HG02981 (cell line): ENCODE measurements around the gene TMEM175.

Experiments
- ATAC-seq: cut with Tn5 transposase; IDR thresholded peaks from one replicate; pipeline ENCODE4 v1.9.1; 2021; ENCODE audit warnings: mild to moderate bottlenecking, moderate library complexity; ENCODE audit not compliant: unreplicated experiment

Gene TMEM175

GRCh38 chr4:946103-946450, 13.8 kb downstream of the TMEM175 start:
- ATAC-seq: no peak

DNA sequence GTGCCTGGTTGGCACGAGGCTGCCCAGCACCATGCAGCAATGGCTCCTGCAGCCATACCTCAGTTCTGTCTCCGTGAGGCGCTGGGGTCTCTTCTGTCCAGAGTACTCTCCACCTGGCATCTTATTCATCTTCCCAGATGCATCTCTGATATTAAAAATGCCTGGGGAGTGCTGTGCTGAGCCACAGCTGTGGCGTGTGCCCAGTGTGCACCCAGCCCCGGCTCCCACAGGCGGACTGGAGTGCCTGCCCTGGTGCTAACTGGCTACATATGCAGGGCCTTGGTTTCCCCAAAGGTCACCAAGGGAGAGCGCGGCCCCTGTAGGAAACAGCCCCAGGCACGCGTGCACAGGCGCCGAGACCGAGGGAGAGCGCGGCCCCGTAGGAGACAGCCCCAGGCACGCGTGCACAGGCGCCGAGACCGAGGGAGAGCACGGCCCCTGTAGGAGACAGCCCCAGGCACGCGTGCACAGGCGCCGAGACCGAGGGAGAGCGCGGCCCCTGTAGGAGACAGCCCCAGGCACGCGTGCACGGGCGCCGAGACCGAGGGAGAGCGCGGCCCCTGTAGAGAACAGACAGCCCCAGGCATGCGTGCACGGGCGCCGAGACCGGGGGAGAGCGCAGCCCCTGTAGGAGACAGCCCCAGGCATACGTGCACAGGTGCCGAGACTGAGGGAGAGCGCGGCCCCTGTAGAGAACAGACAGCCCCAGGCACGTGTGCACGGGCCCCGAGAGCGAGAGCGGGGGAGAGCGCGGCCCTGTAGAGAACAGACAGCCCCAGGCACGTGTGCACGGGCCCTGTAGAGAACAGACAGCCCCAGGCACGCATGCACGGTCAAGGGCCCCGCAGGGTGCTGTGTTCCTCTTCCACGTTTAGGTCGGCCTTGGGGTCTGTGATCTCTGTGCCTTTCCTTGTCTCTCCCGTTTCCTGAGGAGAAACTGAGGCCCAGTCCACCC, 14.5 kb downstream of the TMEM175 start:
- no peak for ATAC-seq

- no peak for ATAC-seq
Observed at GRCh38 chr4:947491-947971, 15.3 kb downstream of the TMEM175 start.

DNA sequence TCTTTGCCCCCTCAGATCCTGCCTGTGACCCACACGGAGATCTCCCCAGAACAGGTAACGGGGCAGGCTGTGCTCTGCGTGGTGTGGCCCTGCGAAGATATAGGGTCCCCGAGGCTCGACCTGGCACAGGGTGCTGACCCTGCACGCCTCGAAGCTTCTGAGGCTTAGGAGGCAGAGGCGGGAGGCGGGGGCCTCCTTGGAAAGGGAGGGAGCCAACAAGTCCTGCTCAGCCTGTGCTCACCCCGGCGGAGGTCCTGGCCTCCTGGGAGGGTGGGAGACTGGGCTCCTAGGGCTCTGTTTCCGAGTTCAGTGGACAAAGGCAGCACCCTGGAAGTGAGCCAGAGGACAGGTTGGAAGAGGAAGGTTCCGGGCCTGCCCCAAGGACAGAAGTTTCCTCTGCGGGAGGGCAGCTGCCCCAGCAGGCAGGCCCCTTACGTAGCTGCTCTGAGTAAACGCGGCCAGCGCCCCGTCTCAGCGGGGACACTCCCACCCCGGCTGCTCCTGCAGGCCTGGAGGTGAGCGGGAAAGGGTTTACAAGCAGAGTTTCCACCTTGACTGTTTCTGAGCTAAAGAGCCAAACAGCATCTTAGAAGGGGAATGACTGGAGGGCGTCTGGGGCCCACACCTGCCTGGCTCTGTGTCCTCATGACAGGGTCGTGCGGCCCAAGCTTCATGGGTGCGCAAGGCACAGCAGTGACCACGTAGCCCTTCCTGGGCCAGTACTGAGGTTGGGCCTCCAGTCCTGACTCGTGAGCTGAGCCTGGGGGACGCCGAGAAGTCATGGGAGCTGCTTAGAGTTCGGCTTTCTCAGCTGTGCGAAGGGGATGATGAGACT, 16.1 kb downstream of the TMEM175 start:
- ATAC-seq: no peak

GRCh38 chr4:948936-949300, 16.7 kb downstream of the TMEM175 start:
- ATAC-seq: no peak

GRCh38 chr4:949656-950055, 17.4 kb downstream of the TMEM175 start:
- no peak for ATAC-seq

DNA sequence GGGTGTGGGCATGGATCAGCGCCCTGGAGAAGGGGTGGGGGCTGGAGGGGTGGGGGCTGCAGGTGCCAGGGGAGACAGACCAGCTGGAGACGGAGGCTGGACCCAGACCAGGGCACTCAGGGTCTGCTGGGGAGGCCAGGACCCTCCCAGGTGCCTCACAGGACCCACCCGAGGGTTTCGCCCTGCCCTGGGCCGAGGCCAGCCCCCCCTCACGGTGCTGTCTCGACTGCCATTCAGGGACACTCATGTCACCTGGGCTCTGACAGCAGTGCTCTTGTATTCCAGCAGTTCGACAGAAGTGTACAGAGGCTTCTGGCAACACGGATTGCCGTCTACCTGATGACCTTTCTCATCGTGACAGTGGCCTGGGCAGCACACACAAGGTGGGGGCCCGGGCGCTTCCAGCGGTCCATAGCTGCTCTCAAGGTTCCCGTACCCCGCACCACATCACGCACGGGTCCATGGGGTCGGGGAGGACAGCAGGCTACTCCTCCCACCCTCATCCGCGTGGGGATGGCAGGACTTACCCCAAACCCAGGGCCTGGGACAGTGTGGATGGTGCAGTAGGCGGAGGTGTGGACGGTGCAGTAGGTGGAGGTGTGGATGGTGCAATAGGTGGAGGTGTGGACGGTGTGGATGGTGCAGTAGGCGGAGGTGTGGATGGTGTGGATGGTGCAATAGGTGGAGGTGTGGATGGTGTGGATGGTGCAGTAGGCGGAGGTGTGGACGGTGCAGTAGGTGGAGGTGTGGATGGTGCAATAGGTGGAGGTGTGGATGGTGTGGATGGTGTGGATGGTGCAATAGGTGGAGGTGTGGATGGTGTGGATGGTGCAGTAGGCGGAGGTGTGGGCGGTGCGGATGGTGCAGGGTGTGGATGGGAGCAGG, 18.1 kb downstream of the TMEM175 start:
- no peak for ATAC-seq

- no peak for ATAC-seq
Observed at GRCh38 chr4:951186-951585, 18.9 kb downstream of the TMEM175 start.

GRCh38 chr4:951594-952468, 19.6 kb downstream of the TMEM175 start:
- no peak for ATAC-seq

DNA sequence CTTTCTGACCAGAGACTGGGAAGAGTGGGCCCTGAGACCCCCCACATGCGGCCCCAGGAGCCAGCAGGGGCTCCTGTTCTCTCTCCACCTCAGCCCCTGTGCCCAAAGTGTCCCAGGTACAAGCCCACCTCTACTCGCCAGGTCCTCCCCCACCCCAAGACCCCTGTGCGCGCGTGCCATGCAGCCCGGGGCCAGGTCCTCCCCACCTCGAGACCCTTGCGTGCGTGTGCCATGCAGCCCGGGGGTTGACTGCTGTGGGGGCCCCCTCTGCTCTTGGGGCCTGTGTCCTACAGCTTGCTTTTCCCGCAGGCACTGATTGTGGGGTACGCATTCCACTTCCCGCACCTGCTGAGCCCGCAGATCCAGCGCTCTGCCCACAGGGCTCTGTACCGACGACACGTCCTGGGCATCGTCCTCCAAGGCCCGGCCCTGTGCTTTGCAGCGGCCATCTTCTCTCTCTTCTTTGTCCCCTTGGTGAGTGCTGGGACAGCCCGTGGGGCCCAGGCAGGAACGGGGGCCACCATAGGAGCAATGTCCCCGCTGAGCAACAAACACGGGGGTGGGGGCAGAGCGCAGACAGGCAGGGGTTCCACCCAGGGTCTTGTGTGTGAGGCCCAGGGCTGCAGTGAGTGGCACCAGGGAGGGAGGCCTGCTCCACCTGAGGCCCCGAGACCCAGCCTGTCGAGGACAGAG, 20.8 kb downstream of the TMEM175 start:
- ATAC-seq: no peak

DNA sequence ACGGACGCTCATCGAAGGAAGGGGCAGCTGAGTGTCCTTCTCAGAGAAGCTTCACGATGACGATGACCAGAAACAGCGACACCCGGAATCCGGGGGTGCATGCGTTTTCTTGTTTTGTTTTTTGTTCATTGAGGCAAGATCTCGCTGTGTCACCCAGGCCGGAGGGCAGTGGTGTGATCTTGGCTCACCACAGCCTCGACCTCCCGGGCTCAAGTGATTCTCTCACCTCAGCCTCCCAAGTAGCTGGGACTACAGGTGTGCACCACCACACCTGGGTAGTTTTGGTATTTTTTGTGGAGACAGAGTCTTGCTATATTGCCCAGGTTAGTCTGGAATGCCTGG, 21.3 kb downstream of the TMEM175 start:
- no peak for ATAC-seq

DNA sequence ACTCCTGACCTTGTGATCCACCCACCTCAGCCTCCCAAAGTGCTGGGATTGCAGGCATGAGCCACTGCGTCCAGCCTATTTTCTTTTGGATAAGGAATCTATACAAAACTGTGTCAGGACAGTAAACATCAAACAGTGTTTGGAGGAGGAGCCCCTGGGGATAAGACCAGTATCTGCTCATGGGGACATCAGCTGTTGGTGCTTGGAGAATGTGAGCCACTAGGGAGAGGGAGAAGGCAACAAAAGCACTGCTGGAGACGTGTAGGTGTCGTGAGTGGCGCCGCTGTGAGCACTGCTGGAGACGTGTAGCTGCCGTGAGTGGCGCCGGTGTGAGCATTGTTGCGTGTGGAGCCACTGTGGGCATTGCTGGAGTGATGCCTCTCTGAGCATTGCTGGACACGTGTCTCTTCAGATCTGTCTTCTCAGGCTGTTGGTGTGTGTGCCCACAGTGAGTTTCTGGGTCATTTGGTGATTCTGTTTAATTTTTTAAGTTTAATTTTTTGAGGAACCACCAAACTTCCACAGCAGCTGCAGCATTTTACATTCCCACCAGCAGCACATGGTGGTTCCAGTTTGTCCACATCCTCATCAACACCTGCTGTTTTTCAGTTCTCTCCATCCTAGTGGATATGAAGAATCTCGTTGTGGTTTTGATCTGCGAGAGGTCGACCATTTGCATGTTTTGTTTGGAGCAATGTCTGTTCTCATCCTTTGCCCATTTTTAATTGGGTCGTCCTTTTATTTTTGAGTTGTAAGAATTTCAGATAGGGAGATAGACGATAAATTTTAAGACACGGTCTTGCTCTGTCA, 22.2 kb downstream of the TMEM175 start:
- ATAC-seq: no peak

- no peak for ATAC-seq
Observed at GRCh38 chr4:955161-955921, 23.1 kb downstream of the TMEM175 start.

- no peak for ATAC-seq
Observed at GRCh38 chr4:955931-956381, 23.7 kb downstream of the TMEM175 start.

DNA sequence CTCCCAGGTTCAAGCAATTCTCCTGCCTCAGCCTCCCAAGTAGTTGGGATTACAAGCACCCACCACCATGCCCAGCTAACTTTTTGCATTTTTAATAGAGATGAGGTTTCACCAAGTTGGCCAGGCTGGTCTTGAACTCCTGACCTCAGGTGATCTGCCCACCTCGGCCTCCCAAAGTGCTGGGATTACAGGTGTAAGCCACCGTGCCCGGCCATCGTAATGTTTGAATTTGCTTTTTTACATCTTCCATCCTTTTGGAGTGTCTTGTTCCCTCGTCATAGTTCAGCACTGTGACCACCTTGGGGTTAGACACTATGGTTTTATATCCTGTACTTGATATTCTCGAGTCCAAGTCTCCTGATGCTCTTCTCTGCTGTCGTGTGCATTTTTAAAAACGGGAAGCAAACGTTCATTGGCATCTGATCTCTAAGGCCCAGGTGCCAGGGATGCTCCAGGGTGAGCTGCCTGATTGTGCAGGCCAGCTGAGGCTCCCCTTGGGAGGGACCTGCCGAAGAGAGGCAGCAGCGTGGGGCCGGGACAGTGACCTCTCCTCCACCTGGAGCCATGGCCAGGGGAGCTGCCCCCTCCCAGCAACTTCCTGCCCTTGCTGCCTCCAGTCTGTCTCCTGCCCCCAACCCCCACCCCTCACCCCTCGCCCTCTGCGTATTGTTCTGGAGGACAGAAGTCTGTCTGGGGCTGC, 24.4 kb downstream of the TMEM175 start:
- ATAC-seq: no peak

- ATAC-seq: no peak
Observed at GRCh38 chr4:957231-957580, 24.9 kb downstream of the TMEM175 start.

DNA sequence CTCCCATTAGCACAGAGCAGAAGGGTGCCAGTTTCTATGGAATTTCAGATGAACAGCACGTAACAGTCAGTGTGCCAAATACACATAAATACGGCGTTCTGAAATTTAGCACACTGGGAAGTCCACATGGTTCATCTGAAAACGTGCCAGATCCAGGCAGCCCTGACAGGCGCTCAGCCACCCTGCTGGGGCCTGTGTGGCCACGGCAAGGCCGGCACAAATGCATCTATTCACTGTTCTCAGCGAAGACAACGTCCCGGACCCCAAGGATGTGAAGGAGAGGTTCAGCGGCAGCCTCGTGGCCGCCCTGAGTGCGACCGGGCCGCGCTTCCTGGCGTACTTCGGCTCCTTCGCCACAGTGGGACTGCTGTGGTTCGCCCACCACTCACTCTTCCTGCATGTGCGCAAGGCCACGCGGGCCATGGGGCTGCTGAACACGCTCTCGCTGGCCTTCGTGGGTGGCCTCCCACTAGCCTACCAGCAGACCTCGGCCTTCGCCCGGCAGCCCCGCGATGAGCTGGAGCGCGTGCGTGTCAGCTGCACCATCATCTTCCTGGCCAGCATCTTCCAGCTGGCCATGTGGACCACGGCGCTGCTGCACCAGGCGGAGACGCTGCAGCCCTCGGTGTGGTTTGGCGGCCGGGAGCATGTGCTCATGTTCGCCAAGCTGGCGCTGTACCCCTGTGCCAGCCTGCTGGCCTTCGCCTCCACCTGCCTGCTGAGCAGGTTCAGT, 25.5 kb downstream of the TMEM175 start:
- ATAC-seq: no peak
